DND-41 (cell line): ENCODE data around the gene HNRNPAB.

Experiments used
- ATAC-seq: fragments of 200-7000 bp; cut with Tn5 transposase; 3 replicates; pipeline ENCODE4 v1.9.1; 2021; ENCODE audit warnings: low read depth; ENCODE audit not compliant: insufficient read depth
- DNase-seq: peaks from one replicate; pipeline ENCODE4 v3.0.0-alpha.2; 2020
- H2AFZ ChIP-seq: 2 replicates; pipeline ENCODE4 v1.6.0; 2012; ENCODE audit warnings: low read depth, low read length
- H3K27ac ChIP-seq: 2 replicates; pipeline ENCODE4 v1.5.1; 2012; ENCODE audit warnings: low read length, inconsistent platforms
- H3K27me3 ChIP-seq: fragments of 200-600 bp; sonication (generic); 2 replicates; pipeline ENCODE4 v1.6.0; 2012; ENCODE audit warnings: low read length, mild to moderate bottlenecking, inconsistent platforms; ENCODE audit not compliant: insufficient read depth, poor library complexity
- H3K36me3 ChIP-seq: 2 replicates; pipeline ENCODE4 v1.5.1; 2012; ENCODE audit warnings: low read length, inconsistent platforms; ENCODE audit not compliant: insufficient read depth
- H3K4me1 ChIP-seq: 2 replicates; pipeline ENCODE4 v1.5.1; 2012; ENCODE audit warnings: mild to moderate bottlenecking, low read length; ENCODE audit not compliant: insufficient read depth
- H3K4me2 ChIP-seq: 2 replicates; pipeline ENCODE4 v1.6.0; 2012; ENCODE audit warnings: mild to moderate bottlenecking, moderate library complexity, low read length, inconsistent platforms; ENCODE audit not compliant: insufficient read depth
- H3K4me3 ChIP-seq, 2 experiments: fragments of 200-600 bp in 1 of 2; shearing (Covaris generic) in 1 of 2; 2 replicates each; pipeline ENCODE4 v1.5.1; 2012 to 2016; ENCODE audit warnings: inconsistent platforms in 2 of 2, low read length in 2 of 2, mild to moderate bottlenecking in 2 of 2, low read depth in 1 of 2, moderate library complexity in 1 of 2
- H3K79me2 ChIP-seq: 2 replicates; pipeline ENCODE4 v1.6.0; 2012; ENCODE audit warnings: low read length, inconsistent platforms; ENCODE audit not compliant: insufficient read depth
- H3K9ac ChIP-seq: 2 replicates; pipeline ENCODE4 v1.6.0; 2012; ENCODE audit warnings: low read depth, mild to moderate bottlenecking, inconsistent platforms, low read length, moderate library complexity
- H3K9me3 ChIP-seq: 2 replicates; pipeline ENCODE4 v1.5.1; 2012; ENCODE audit warnings: low read length, moderate library complexity, mild to moderate bottlenecking, inconsistent platforms; ENCODE audit not compliant: insufficient read depth, severe bottlenecking
- H4K20me1 ChIP-seq: 2 replicates; pipeline ENCODE4 v1.6.0; 2012; ENCODE audit warnings: low read length; ENCODE audit not compliant: insufficient read depth
- CTCF ChIP-seq: IDR thresholded peaks from 2 replicates; pipeline ENCODE4 v1.5.1; 2012; ENCODE audit warnings: borderline replicate concordance, low read length, moderate library complexity, mild to moderate bottlenecking; ENCODE audit not compliant: poor library complexity, severe bottlenecking; ENCODE audit errors: extremely low read depth
- EZH2 ChIP-seq: IDR thresholded peaks from 3 replicates; pipeline ENCODE4 v1.6.1; 2012; ENCODE audit warnings: borderline replicate concordance, low read depth, mild to moderate bottlenecking, moderate library complexity, low read length, inconsistent platforms; ENCODE audit not compliant: severe bottlenecking

HNRNPAB gene

GRCh38 chr5:178204182-178204934 is at the start of gene HNRNPAB:
HNRNPAB (plus strand) TSS chr5:178204533; CDS start chr5:178204838, 305 bp downstream.
- peak; percentile 82 for ATAC-seq
- peak within 1 kb of the TSS; percentile 49 to 65 for H3K4me3 ChIP-seq
- H3K27me3 ChIP-seq, result no peaks in the 10 kb centered on the region
- no peaks in the 10 kb centered on the region for H3K9me3 ChIP-seq
- peaks cover 43% of the 10 kb centered on the region for H4K20me1 ChIP-seq
- peak within 1 kb of the TSS; percentile 89 for H3K27ac ChIP-seq
- H2AFZ ChIP-seq, result peak within 1 kb of the TSS; percentile 82
- TF ChIP-seq EZH2, result no peak
- no peak for TF ChIP-seq CTCF
- H3K4me2 ChIP-seq, result peak within 1 kb of the TSS; percentile 83
- H3K9ac ChIP-seq, result peak within 1 kb of the TSS; percentile 99
- H3K36me3 ChIP-seq, result peaks cover 41% of the 10 kb centered on the region
- H3K4me1 ChIP-seq, result peaks cover 43% of the 10 kb centered on the region
- H3K79me2 ChIP-seq, result peaks cover 56% of the 10 kb centered on the region
- peak; percentile 94 for DNase-seq

GRCh38 chr5:178155065-178155464 is 49.3 kb upstream of the HNRNPAB start:
- peaks cover 28% of the 10 kb centered on the region for H3K36me3 ChIP-seq
- H3K4me3 ChIP-seq, result no peak overlapping the region
- H3K79me2 ChIP-seq, result peaks cover 20% of the 10 kb centered on the region
- no peaks in the 10 kb centered on the region for H3K9me3 ChIP-seq
- ATAC-seq (no peak), DNase-seq (no peak)
- H3K9ac ChIP-seq, result no peak overlapping the region
- TF ChIP-seq EZH2, result no peak
- no peaks in the 10 kb centered on the region for H3K27me3 ChIP-seq
- no peak overlapping the region for H2AFZ ChIP-seq
- peaks cover 18% of the 10 kb centered on the region; the same call in 1 of the 2 replicates for H4K20me1 ChIP-seq
- peaks cover 34% of the 10 kb centered on the region for H3K4me1 ChIP-seq
- H3K4me2 ChIP-seq, result no peak overlapping the region
- H3K27ac ChIP-seq, result no peak overlapping the region

GRCh38 chr5:178160176-178160575 is 44.2 kb upstream of the HNRNPAB start:
- Histone ChIP-seq H3K4me2 (no peak overlapping the region), H3K4me3 (no peak overlapping the region), H3K36me3 (no peaks in the 10 kb centered on the region), H3K27me3 (peaks cover 6% of the 10 kb centered on the region), H2AFZ (no peak overlapping the region), H3K9me3 (no peaks in the 10 kb centered on the region), H3K79me2 (no peaks in the 10 kb centered on the region), H3K4me1 (peaks cover 10% of the 10 kb centered on the region), H4K20me1 (no peaks in the 10 kb centered on the region), H3K9ac (no peak overlapping the region), H3K27ac (no peak overlapping the region)
- no peak for DNase-seq
- TF ChIP-seq EZH2, result no peak
- no peak for TF ChIP-seq CTCF
- ATAC-seq, result no peak

- no peak overlapping the region for H3K27ac ChIP-seq
These were observed 41.9 kb upstream of the HNRNPAB start for GRCh38 chr5:178162481-178162880.

More at GRCh38 chr5:178162481-178162880, 41.9 kb upstream of the HNRNPAB start:
- Histone ChIP-seq H2AFZ (no peak overlapping the region), H3K4me1 (peaks cover 10% of the 10 kb centered on the region), H3K36me3 (no peaks in the 10 kb centered on the region), H3K27me3 (peaks cover 6% of the 10 kb centered on the region), H3K4me2 (no peak overlapping the region), H3K4me3 (no peak overlapping the region), H3K9me3 (no peaks in the 10 kb centered on the region), H3K9ac (no peak overlapping the region), H3K79me2 (no peaks in the 10 kb centered on the region), H4K20me1 (no peaks in the 10 kb centered on the region)
- DNase-seq (no peak), ATAC-seq (no peak)
- TF ChIP-seq CTCF (no peak), EZH2 (no peak)
